GM18511 (cell line): ENCODE data around the gene CCND3.
A peak's percentile ranks its signal among the peaks of the same experiment; 100 is the strongest.
"Not testable (repeated sequence)": the region's sequence is repeated elsewhere in the genome, so short reads cannot be mapped to it uniquely, and the experiment has no call there.

Source experiments
- ATAC-seq: cut with Tn5 transposase; IDR thresholded peaks from one replicate; pipeline ENCODE4 v1.9.1; 2021; ENCODE audit warnings: mild to moderate bottlenecking, moderate library complexity; ENCODE audit not compliant: unreplicated experiment

The CCND3 gene

GRCh38 chr6:41954668-41955067 is 13.1 kb upstream of the CCND3 start:
- ATAC-seq = no peak

- no peak for ATAC-seq
Observed at GRCh38 chr6:41947581-41948220, 6.1 kb upstream of the CCND3 start.

GRCh38 chr6:41943456-41943855 is 1.8 kb upstream of the CCND3 start:
- no peak for ATAC-seq

GRCh38 chr6:41942882-41943281 is 1.3 kb upstream of the CCND3 start:
- ATAC-seq = not testable (repeated sequence)

- peak; percentile 19 for ATAC-seq
Observed at GRCh38 chr6:41942067-41942851, 651 bp upstream of the CCND3 start.

GRCh38 chr6:41940759-41941279 is 789 bp downstream of the CCND3 start:
- no peak for ATAC-seq

GRCh38 chr6:41939848-41940758 is 1.5 kb downstream of the CCND3 start:
- ATAC-seq = no peak

- no peak for ATAC-seq
Observed at GRCh38 chr6:41939176-41939847, 2.3 kb downstream of the CCND3 start.

- ATAC-seq = no peak
Observed at GRCh38 chr6:41938590-41939175, 2.9 kb downstream of the CCND3 start.

- ATAC-seq = no peak
Observed at GRCh38 chr6:41937861-41938574, 3.6 kb downstream of the CCND3 start.

- ATAC-seq = no peak
Observed at GRCh38 chr6:41937472-41937860, 4.1 kb downstream of the CCND3 start.

GRCh38 chr6:41936073-41936837 is 5.4 kb downstream of the CCND3 start:
- ATAC-seq = peak; percentile 64

- ATAC-seq = peak; percentile 14
Observed at GRCh38 chr6:41935685-41936072, 5.9 kb downstream of the CCND3 start.

- no peak for ATAC-seq
Observed at GRCh38 chr6:41935193-41935574, 6.4 kb downstream of the CCND3 start.

GRCh38 chr6:41934278-41935192 is 7.1 kb downstream of the CCND3 start:
- no peak for ATAC-seq

- no peak for ATAC-seq
Observed at GRCh38 chr6:41932378-41932777, 9.2 kb downstream of the CCND3 start.

- no peak for ATAC-seq
Observed at GRCh38 chr6:41931792-41932191, 9.8 kb downstream of the CCND3 start.

- no peak for ATAC-seq
Observed at GRCh38 chr6:41929924-41930323, 11.7 kb downstream of the CCND3 start.
